RWPE2 (cell line): ENCODE measurements around the gene CATSPER3.

Experiments
- ATAC-seq: fragments of 200-7000 bp; cut with Tn5 transposase; 3 replicates; pipeline ENCODE4 v1.9.1; 2021; ENCODE audit warnings: low read depth
- DNase-seq: peaks from one replicate; pipeline ENCODE4 v3.0.0-alpha.2; 2020; ENCODE audit warnings: low spot score
- H3K27ac ChIP-seq: fragments of 450-650 bp; 2 replicates; pipeline ENCODE4 v1.5.1; 2017; ENCODE audit warnings: mild to moderate bottlenecking; ENCODE audit not compliant: poor library complexity, severe bottlenecking
- H3K27me3 ChIP-seq: fragments of 250-450 bp; sonication (Bioruptor Pico); 2 replicates; pipeline ENCODE4 v1.5.1; 2021; ENCODE audit warnings: mild to moderate bottlenecking, moderate library complexity; ENCODE audit not compliant: insufficient read depth, poor library complexity, severe bottlenecking
- H3K36me3 ChIP-seq: fragments of 250-450 bp; sonication (Bioruptor Pico); 2 replicates; pipeline ENCODE4 v1.5.1; 2020; ENCODE audit warnings: low read depth, mild to moderate bottlenecking, moderate library complexity
- H3K4me1 ChIP-seq: fragments of 250-450 bp; sonication (Bioruptor Pico); 2 replicates; pipeline ENCODE4 v1.5.1; 2021; ENCODE audit warnings: mild to moderate bottlenecking, moderate library complexity; ENCODE audit not compliant: insufficient read depth, poor library complexity, severe bottlenecking
- H3K4me3 ChIP-seq: fragments of 250-450 bp; sonication (Bioruptor Pico); 2 replicates; pipeline ENCODE4 v1.5.1; 2021; ENCODE audit warnings: mild to moderate bottlenecking, moderate library complexity; ENCODE audit not compliant: severe bottlenecking
- H3K9me3 ChIP-seq: fragments of 250-450 bp; sonication (Bioruptor Pico); 2 replicates; pipeline ENCODE4 v1.5.1; 2021; ENCODE audit warnings: mild to moderate bottlenecking, moderate library complexity; ENCODE audit not compliant: severe bottlenecking
- CTCF ChIP-seq: fragments of 450-650 bp; IDR thresholded peaks from one replicate; pipeline ENCODE4 v1.5.1; 2017; ENCODE audit warnings: mild to moderate bottlenecking, moderate library complexity; ENCODE audit not compliant: poor library complexity, severe bottlenecking

CATSPER3 gene

GRCh38 chr5:135040333-135041144, 72.8 kb downstream of the CATSPER3 start:
- ATAC-seq, result no peak
- Histone ChIP-seq H3K4me1 (no peaks in the 10 kb centered on the region), H3K9me3 (no peaks in the 10 kb centered on the region), H3K27me3 (peaks cover 11% of the 10 kb centered on the region), H3K36me3 (no peaks in the 10 kb centered on the region), H3K4me3 (no peak overlapping the region), H3K27ac (no peak overlapping the region)
- TF ChIP-seq CTCF, result no peak
- DNase-seq, result no peak

- Histone ChIP-seq H3K36me3 (no peaks in the 10 kb centered on the region), H3K27me3 (peaks cover 11% of the 10 kb centered on the region), H3K27ac (no peak overlapping the region), H3K4me3 (no peak overlapping the region), H3K4me1 (no peaks in the 10 kb centered on the region), H3K9me3 (no peaks in the 10 kb centered on the region)
- ATAC-seq, result no peak
- DNase-seq, result no peak
- TF ChIP-seq CTCF, result no peak
Measured at GRCh38 chr5:135041145-135041587, 73.5 kb downstream of the CATSPER3 start.

- ATAC-seq, result no peak
- Histone ChIP-seq H3K36me3 (no peaks in the 10 kb centered on the region), H3K9me3 (no peaks in the 10 kb centered on the region), H3K4me3 (no peak overlapping the region), H3K4me1 (no peaks in the 10 kb centered on the region), H3K27ac (no peak overlapping the region), H3K27me3 (peaks cover 11% of the 10 kb centered on the region)
- no peak for TF ChIP-seq CTCF
- DNase-seq, result no peak
Measured at GRCh38 chr5:135041726-135042125, 74.0 kb downstream of the CATSPER3 start.

- Histone ChIP-seq H3K4me3 (no peak overlapping the region), H3K9me3 (no peaks in the 10 kb centered on the region), H3K27me3 (peaks cover 11% of the 10 kb centered on the region), H3K27ac (no peak overlapping the region), H3K4me1 (no peaks in the 10 kb centered on the region), H3K36me3 (no peaks in the 10 kb centered on the region)
- TF ChIP-seq CTCF, result no peak
- ATAC-seq (no peak), DNase-seq (no peak)
Measured at GRCh38 chr5:135042595-135042994, 74.9 kb downstream of the CATSPER3 start.

GRCh38 chr5:135045488-135045887, 77.8 kb downstream of the CATSPER3 start:
- Histone ChIP-seq H3K4me1 (no peaks in the 10 kb centered on the region), H3K27me3 (no peaks in the 10 kb centered on the region), H3K27ac (no peak overlapping the region), H3K9me3 (no peaks in the 10 kb centered on the region), H3K4me3 (no peak overlapping the region), H3K36me3 (no peaks in the 10 kb centered on the region)
- DNase-seq (no peak), ATAC-seq (no peak)
- no peak for TF ChIP-seq CTCF
